Activated CD4-positive, alpha-beta memory T cell treated with anti-CD3 and anti-CD28 coated beads, Interleukin-2, amount 10 ng/mL, durations not matched to agents 7 days and 5 days (primary cell): ENCODE results near the gene ATP6AP2. TPM values are rescaled to one million over a fixed set of nuclear protein-coding genes. Genes with fewer than 3 reads are reported as not detected.

Experiments
- CTCF ChIA-PET: fragments of 350-600 bp; sonication (Branson Sonifier 250); formaldehyde crosslinking; loops from one replicate; lab custom pipeline; 2021; ENCODE audit warnings: antibody characterized with exemption, inconsistent platforms; lab: Charles Lee
- POLR2A ChIA-PET: fragments of 350-600 bp; sonication (Branson Sonifier 250); formaldehyde crosslinking; loops from one replicate; lab custom pipeline; 2021; ENCODE audit warnings: antibody characterized with exemption; lab: Charles Lee
- DNase-seq: peaks from one replicate; pipeline ENCODE4 v3.0.0-alpha.2; 2020
- H3K27ac Mint-ChIP-seq: one replicate; pipeline ENCODE4 v1.8.0; 2021; ENCODE audit warnings: mild to moderate bottlenecking, mixed read lengths
- H3K27me3 Mint-ChIP-seq: one replicate; pipeline ENCODE4 v1.8.0; 2021; ENCODE audit warnings: mixed read lengths
- H3K36me3 Mint-ChIP-seq: one replicate; pipeline ENCODE4 v1.8.0; 2021; ENCODE audit warnings: low read depth, mixed read lengths
- H3K4me1 Mint-ChIP-seq: one replicate; pipeline ENCODE4 v1.8.0; 2021; ENCODE audit warnings: mixed read lengths
- H3K4me3 Mint-ChIP-seq: one replicate; pipeline ENCODE4 v1.8.0; 2021; ENCODE audit warnings: mild to moderate bottlenecking, mixed read lengths
- H3K9me3 Mint-ChIP-seq: one replicate; pipeline ENCODE4 v1.8.0; 2021; ENCODE audit warnings: mixed read lengths
- total RNA-seq, 2 experiments: library from RNA; stranded (reverse); gene quantifications; one replicate each; pipeline ENCODE4 v1.2.3, GENCODE V29; 2021

The ATP6AP2 gene
- total RNA-seq, 2 experiments from 2014 or later = 72.9 to 77.8 TPM

- Mint-ChIP-seq H3K4me3 (no peak overlapping the region), H3K4me1 (peaks cover 2% of the 10 kb centered on the region), H3K36me3 (peaks cover 21% of the 10 kb centered on the region), H3K27ac (no peak overlapping the region), H3K27me3 (no peaks in the 10 kb centered on the region), H3K9me3 (no peaks in the 10 kb centered on the region)
- POLR2A ChIA-PET = no interaction called here
- DNase-seq = no peak
- CTCF ChIA-PET = interaction anchor here (1.1 to 4.3 kb wide), 8 partner anchors 10 to 463 kb away, joined by 3 to 42 read pairs (median 6); partner anchors contain the start of gene MED14
These were observed 71.9 kb downstream of the ATP6AP2 start for GRCh38 chrX:40652664-40653063.

- Mint-ChIP-seq H3K27ac (no peak overlapping the region), H3K9me3 (no peaks in the 10 kb centered on the region), H3K27me3 (no peaks in the 10 kb centered on the region), H3K4me1 (peaks cover 2% of the 10 kb centered on the region), H3K4me3 (no peak overlapping the region), H3K36me3 (peaks cover 21% of the 10 kb centered on the region)
- no peak for DNase-seq
- POLR2A ChIA-PET = no interaction called here
- CTCF ChIA-PET = interaction anchor here (1.3 to 4.3 kb wide), 5 partner anchors 9 to 462 kb away, joined by 3 to 42 read pairs (median 7); partner anchors contain the start of gene MED14
These were observed 72.8 kb downstream of the ATP6AP2 start for GRCh38 chrX:40653535-40653934.

Other genes with a start within 250 kb of the ATP6AP2 start
- gene MPC1L, start 42.5 kb downstream of the ATP6AP2 start, total RNA-seq = not detected
- 10 to 100 TPM; 22.8 to 23.2 TPM for gene CXorf38, start 66.6 kb downstream of the ATP6AP2 start, total RNA-seq
- gene MED14, start 154.6 kb downstream of the ATP6AP2 start, total RNA-seq = 10 to 100 TPM; 41.4 to 42.7 TPM